ENCODE measurements around the gene DHX9. TPM values are rescaled to one million over a fixed set of nuclear protein-coding genes. Genes with fewer than 3 reads are reported as not detected.

The DHX9 gene
- total and polyA plus RNA-seq, 2 experiments from 2014 or later, result 151 to 262 TPM

GRCh38 chr1:182927693-182928433 lies 88.7 kb downstream of the DHX9 start:
- ATAC-seq, result no peak
- Histone ChIP-seq H4K20me1 (replicated peaks; ENCODE audit: insufficient read depth) (no peaks in the 10 kb centered on the region), H3K4me1 (ENCODE audit: insufficient read depth) (no peaks in the 10 kb centered on the region), H3K79me2 (replicated peaks; ENCODE audit: insufficient read depth) (no peaks in the 10 kb centered on the region), H3K27ac (ENCODE audit: low read depth) (no peak overlapping the region), H3K9me2 (ENCODE audit: insufficient read depth) (no peaks in the 10 kb centered on the region), H3K27me3 (ENCODE audit: insufficient read depth) (no peaks in the 10 kb centered on the region), H3K4me2 (no peak overlapping the region), H3K36me3 (ENCODE audit: insufficient read depth) (no peaks in the 10 kb centered on the region), H3F3A (replicated peaks; ENCODE audit: low read depth) (no peaks in the 10 kb centered on the region), H3K4me3 (no peak overlapping the region), H2AFZ (no peak overlapping the region)
- Mint-ChIP-seq H3K36me3 (ENCODE audit: low read depth) (no peaks in the 10 kb centered on the region), H3K27ac (no peak overlapping the region), H3K27me3 (ENCODE audit: insufficient read depth, low read depth, poor library complexity) (no peaks in the 10 kb centered on the region), H3K4me1 (no peaks in the 10 kb centered on the region), H3K4me3 (no peak overlapping the region), H3K9me3 (no peaks in the 10 kb centered on the region)
- TF ChIP-seq REST (IDR thresholded peaks at IDR 0.05; ENCODE audit: unreplicated experiment), result no peak
- DNase-seq (ENCODE audit: low spot score), result no peak

DNA sequence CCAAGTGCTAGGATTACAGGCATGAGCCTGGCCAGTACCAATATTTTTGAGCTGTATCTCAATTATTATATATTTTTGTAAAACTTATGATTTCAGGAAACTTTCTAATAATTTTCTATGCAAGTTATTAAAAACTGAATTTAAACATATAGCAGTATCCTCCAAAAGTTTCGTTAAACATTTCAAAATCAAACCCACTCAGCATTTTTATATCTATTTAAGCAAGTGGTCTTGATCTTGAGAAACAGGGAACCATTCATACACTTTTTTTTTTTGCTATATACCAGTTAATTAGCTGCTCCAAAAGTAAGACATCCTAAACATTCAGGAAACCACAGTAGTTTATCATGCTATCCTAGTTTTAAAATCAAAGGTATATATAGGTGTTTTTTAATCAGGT lies 91.8 kb downstream of the DHX9 start:
- Histone ChIP-seq H3K4me1 (ENCODE audit: insufficient read depth) (no peaks in the 10 kb centered on the region), H3F3A (replicated peaks; ENCODE audit: low read depth) (no peaks in the 10 kb centered on the region), H3K79me2 (replicated peaks; ENCODE audit: insufficient read depth) (no peaks in the 10 kb centered on the region), H2AFZ (no peak overlapping the region), H3K27ac (ENCODE audit: low read depth) (no peak overlapping the region), H4K20me1 (replicated peaks; ENCODE audit: insufficient read depth) (no peaks in the 10 kb centered on the region), H3K4me2 (no peak overlapping the region), H3K36me3 (ENCODE audit: insufficient read depth) (no peaks in the 10 kb centered on the region), H3K27me3 (ENCODE audit: insufficient read depth) (no peaks in the 10 kb centered on the region), H3K4me3 (no peak overlapping the region), H3K9me2 (ENCODE audit: insufficient read depth) (no peaks in the 10 kb centered on the region)
- Mint-ChIP-seq H3K36me3 (ENCODE audit: low read depth) (peaks cover 3% of the 10 kb centered on the region; the same call in 2 of the 3 replicates), H3K27ac (no peak overlapping the region), H3K4me3 (no peak overlapping the region), H3K4me1 (no peaks in the 10 kb centered on the region), H3K9me3 (peaks cover 8% of the 10 kb centered on the region), H3K27me3 (ENCODE audit: insufficient read depth, low read depth, poor library complexity) (no peaks in the 10 kb centered on the region)
- DNase-seq (ENCODE audit: low spot score), result no peak
- ATAC-seq, result no peak
- TF ChIP-seq ZNF114 (CRISPR knock-in tag; IDR thresholded peaks at IDR 0.05) (no peak), EZH2 (IDR thresholded peaks at IDR 0.05; ENCODE audit: low read depth, unreplicated experiment) (no peak), NANOG (IDR thresholded peaks at IDR 0.05; ENCODE audit: borderline replicate concordance) (no peak), EZH2phosphoT487 (IDR thresholded peaks at IDR 0.05; ENCODE audit: unreplicated experiment) (no peak), POLR2AphosphoS5 (IDR thresholded peaks at IDR 0.05; ENCODE audit: low read depth) (no peak), JUNB (IDR thresholded peaks at IDR 0.05; ENCODE audit: unreplicated experiment) (no peak), STAT1 (IDR thresholded peaks at IDR 0.05; ENCODE audit: unreplicated experiment) (no peak), CREB1 (CRISPR knock-in tag; IDR thresholded peaks at IDR 0.05; ENCODE audit: low read depth) (no peak), ZNF331 (CRISPR knock-in tag; IDR thresholded peaks at IDR 0.05; ENCODE audit: low read depth) (no peak)
- TF ChIP-seq, protein P1, sequence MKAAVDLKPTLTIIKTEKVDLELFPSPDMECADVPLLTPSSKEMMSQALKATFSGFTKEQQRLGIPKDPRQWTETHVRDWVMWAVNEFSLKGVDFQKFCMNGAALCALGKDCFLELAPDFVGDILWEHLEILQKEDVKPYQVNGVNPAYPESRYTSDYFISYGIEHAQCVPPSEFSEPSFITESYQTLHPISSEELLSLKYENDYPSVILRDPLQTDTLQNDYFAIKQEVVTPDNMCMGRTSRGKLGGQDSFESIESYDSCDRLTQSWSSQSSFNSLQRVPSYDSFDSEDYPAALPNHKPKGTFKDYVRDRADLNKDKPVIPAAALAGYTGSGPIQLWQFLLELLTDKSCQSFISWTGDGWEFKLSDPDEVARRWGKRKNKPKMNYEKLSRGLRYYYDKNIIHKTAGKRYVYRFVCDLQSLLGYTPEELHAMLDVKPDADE (IDR thresholded peaks at IDR 0.05), result no peak
- TF ChIP-seq, protein P2, sequence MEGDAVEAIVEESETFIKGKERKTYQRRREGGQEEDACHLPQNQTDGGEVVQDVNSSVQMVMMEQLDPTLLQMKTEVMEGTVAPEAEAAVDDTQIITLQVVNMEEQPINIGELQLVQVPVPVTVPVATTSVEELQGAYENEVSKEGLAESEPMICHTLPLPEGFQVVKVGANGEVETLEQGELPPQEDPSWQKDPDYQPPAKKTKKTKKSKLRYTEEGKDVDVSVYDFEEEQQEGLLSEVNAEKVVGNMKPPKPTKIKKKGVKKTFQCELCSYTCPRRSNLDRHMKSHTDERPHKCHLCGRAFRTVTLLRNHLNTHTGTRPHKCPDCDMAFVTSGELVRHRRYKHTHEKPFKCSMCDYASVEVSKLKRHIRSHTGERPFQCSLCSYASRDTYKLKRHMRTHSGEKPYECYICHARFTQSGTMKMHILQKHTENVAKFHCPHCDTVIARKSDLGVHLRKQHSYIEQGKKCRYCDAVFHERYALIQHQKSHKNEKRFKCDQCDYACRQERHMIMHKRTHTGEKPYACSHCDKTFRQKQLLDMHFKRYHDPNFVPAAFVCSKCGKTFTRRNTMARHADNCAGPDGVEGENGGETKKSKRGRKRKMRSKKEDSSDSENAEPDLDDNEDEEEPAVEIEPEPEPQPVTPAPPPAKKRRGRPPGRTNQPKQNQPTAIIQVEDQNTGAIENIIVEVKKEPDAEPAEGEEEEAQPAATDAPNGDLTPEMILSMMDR (conservative IDR thresholded peaks at IDR 0.05; ENCODE audit: low read depth in 2 of 2), result no peak
